Measurements from ENCODE around the gene BAG3.

BAG3 gene

DNA sequence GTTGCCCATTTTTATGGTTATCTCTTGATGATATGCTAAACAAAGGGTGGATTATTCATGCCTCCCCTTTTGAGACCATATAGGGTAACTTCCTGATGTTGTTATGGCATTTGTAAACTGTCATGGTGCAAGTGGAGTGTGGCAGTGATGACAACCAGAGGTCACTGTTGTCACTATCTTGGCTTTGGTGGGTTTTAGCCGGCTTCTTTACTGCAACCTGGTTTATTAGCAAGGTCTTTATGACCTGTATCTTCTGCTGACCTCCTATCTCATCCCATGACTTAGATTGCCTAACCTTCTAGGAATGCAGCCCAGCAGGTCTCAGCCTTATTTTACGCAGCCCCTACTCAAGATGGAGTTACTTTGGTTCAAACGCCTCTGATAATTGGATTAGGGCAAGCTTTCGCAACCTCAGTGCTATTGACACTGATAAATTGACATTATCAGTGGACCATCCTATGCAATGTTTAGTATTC lies 36.9 kb downstream of the BAG3 start:
- no peak for TF ChIP-seq Cebpa-rat (IDR thresholded peaks at IDR 0.05)
- peak overlapping the region; percentile 42 for H3K4me3 ChIP-seq
- H3K4me2 ChIP-seq: peak overlapping the region; percentile 83

GRCh38 chr10:119689016-119689580 lies 37.9 kb downstream of the BAG3 start:
- Histone ChIP-seq H3K27me3 (no peaks in the 10 kb centered on the region), H3K9me3 (no peaks in the 10 kb centered on the region), H3K4me3 (no peak overlapping the region), H3K4me1 (peaks cover 45% of the 10 kb centered on the region), H3K9ac (no peak overlapping the region), H3K27ac (peak overlapping the region; percentile 18; the same call in 1 of the 2 replicates), H3K36me3 (no peaks in the 10 kb centered on the region), H3K4me2 (peak overlapping the region; percentile 83), H4K20me1 (no peaks in the 10 kb centered on the region)
- TF ChIP-seq Cebpa-rat (IDR thresholded peaks at IDR 0.05): no peak

More for the DNA sequence above, 36.9 kb downstream of the BAG3 start:
- H3K9ac ChIP-seq: peak overlapping the region; percentile 66; the same call in 1 of the 2 replicates
- H3K27me3 ChIP-seq: no peaks in the 10 kb centered on the region
- peak overlapping the region; percentile 64 for H3K27ac ChIP-seq
- H3K9me3 ChIP-seq: no peaks in the 10 kb centered on the region
- no peaks in the 10 kb centered on the region for H4K20me1 ChIP-seq
- peaks cover 42% of the 10 kb centered on the region for H3K4me1 ChIP-seq
- H3K36me3 ChIP-seq: no peaks in the 10 kb centered on the region

DNA sequence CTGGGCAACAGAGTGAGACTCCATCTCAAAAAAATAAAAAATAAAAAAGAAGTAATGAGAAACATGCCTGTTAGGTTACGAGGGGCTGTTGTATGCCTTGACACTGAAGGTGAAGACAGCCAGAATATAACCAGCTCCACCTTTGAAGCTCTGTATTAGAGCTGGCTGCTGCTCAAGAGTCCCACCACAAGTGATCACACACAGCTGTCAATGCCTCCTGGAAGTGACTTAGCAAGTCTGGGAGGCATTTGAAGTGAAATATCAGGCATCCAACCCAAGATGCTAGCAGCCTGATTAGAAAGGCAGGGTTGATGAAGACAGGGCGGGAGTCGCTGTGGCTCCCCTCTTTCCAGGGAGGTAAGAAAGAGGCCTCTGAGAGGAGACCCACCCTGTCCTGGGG lies 40.5 kb downstream of the BAG3 start:
- Histone ChIP-seq H3K9ac (no peak overlapping the region), H3K36me3 (no peaks in the 10 kb centered on the region), H3K4me3 (no peak overlapping the region), H3K4me2 (no peak overlapping the region), H3K27me3 (no peaks in the 10 kb centered on the region), H4K20me1 (no peaks in the 10 kb centered on the region), H3K9me3 (peaks cover 25% of the 10 kb centered on the region), H3K27ac (no peak overlapping the region), H3K4me1 (peaks cover 42% of the 10 kb centered on the region)
- TF ChIP-seq Cebpa-rat (IDR thresholded peaks at IDR 0.05): no peak

- no peak overlapping the region for H3K27ac ChIP-seq
- H3K4me1 ChIP-seq: peaks cover 25% of the 10 kb centered on the region
- TF ChIP-seq Cebpa-rat (IDR thresholded peaks at IDR 0.05): no peak
- no peaks in the 10 kb centered on the region for H3K36me3 ChIP-seq
- no peaks in the 10 kb centered on the region for H4K20me1 ChIP-seq
- no peak overlapping the region for H3K4me3 ChIP-seq
- H3K4me2 ChIP-seq: peak overlapping the region; percentile 43
- peaks cover 35% of the 10 kb centered on the region for H3K9me3 ChIP-seq
- H3K9ac ChIP-seq: no peak overlapping the region
- no peaks in the 10 kb centered on the region for H3K27me3 ChIP-seq
These were observed 42.2 kb downstream of the BAG3 start for GRCh38 chr10:119693262-119693957.

- TF ChIP-seq Cebpa-rat (IDR thresholded peaks at IDR 0.05): no peak
- Histone ChIP-seq H3K4me2 (no peak overlapping the region), H4K20me1 (no peaks in the 10 kb centered on the region), H3K36me3 (no peaks in the 10 kb centered on the region), H3K4me3 (no peak overlapping the region), H3K4me1 (peaks cover 19% of the 10 kb centered on the region), H3K9ac (no peak overlapping the region), H3K9me3 (peaks cover 35% of the 10 kb centered on the region), H3K27me3 (no peaks in the 10 kb centered on the region), H3K27ac (no peak overlapping the region)
These were observed 43.4 kb downstream of the BAG3 start for GRCh38 chr10:119694608-119695007.

GRCh38 chr10:119700321-119700954 lies 49.3 kb downstream of the BAG3 start:
- H3K27me3 ChIP-seq: no peaks in the 10 kb centered on the region
- H3K4me1 ChIP-seq: peaks cover 64% of the 10 kb centered on the region
- no peaks in the 10 kb centered on the region for H3K36me3 ChIP-seq
- H3K4me2 ChIP-seq: peak overlapping the region; percentile 47
- H4K20me1 ChIP-seq: no peaks in the 10 kb centered on the region
- H3K9me3 ChIP-seq: peaks cover 23% of the 10 kb centered on the region
- H3K9ac ChIP-seq: no peak overlapping the region
- H3K4me3 ChIP-seq: no peak overlapping the region
- no peak for TF ChIP-seq Cebpa-rat (IDR thresholded peaks at IDR 0.05)
- peak overlapping the region; percentile 36; the same call in 1 of the 2 replicates for H3K27ac ChIP-seq

- H3K36me3 ChIP-seq: peaks cover 9% of the 10 kb centered on the region; the same call in 1 of the 2 replicates
- peak overlapping the region; percentile 91 for H3K27ac ChIP-seq
- peaks cover 19% of the 10 kb centered on the region for H3K9me3 ChIP-seq
- H3K4me1 ChIP-seq: peaks cover 78% of the 10 kb centered on the region
- H3K9ac ChIP-seq: no peak overlapping the region
- H4K20me1 ChIP-seq: no peaks in the 10 kb centered on the region
- TF ChIP-seq Cebpa-rat (IDR thresholded peaks at IDR 0.05): no peak
- no peak overlapping the region for H3K4me3 ChIP-seq
- H3K27me3 ChIP-seq: no peaks in the 10 kb centered on the region
- peak overlapping the region; percentile 89 for H3K4me2 ChIP-seq
These were observed 50.7 kb downstream of the BAG3 start for GRCh38 chr10:119701861-119702260.

DNA sequence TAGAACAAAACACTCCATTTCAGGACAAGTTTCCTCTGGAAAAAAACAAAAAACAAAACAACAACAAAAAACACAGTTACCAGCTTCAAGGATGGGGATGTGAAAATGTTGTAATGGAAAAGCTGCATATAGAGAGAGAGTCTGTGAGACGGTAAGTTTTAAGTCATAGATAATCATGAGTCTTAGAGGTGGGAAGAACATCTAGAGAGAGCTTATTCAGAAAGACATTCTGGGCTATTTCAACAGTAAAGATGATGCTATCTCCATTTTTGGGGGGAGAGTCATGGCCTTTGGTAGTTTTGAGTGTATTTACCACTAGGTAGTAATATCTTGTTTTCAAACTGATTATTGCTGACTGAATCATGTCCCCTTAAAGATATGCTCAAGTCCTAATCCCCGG lies 51.4 kb downstream of the BAG3 start:
- H3K9ac ChIP-seq: no peak overlapping the region
- no peak for TF ChIP-seq Cebpa-rat (IDR thresholded peaks at IDR 0.05)
- H3K4me3 ChIP-seq: no peak overlapping the region
- peak overlapping the region; percentile 91 for H3K27ac ChIP-seq
- H3K27me3 ChIP-seq: no peaks in the 10 kb centered on the region
- H3K4me1 ChIP-seq: peaks cover 86% of the 10 kb centered on the region
- peaks cover 11% of the 10 kb centered on the region; the same call in 1 of the 2 replicates for H3K36me3 ChIP-seq
- peak overlapping the region; percentile 89 for H3K4me2 ChIP-seq
- peaks cover 24% of the 10 kb centered on the region for H3K9me3 ChIP-seq
- no peaks in the 10 kb centered on the region for H4K20me1 ChIP-seq

DNA sequence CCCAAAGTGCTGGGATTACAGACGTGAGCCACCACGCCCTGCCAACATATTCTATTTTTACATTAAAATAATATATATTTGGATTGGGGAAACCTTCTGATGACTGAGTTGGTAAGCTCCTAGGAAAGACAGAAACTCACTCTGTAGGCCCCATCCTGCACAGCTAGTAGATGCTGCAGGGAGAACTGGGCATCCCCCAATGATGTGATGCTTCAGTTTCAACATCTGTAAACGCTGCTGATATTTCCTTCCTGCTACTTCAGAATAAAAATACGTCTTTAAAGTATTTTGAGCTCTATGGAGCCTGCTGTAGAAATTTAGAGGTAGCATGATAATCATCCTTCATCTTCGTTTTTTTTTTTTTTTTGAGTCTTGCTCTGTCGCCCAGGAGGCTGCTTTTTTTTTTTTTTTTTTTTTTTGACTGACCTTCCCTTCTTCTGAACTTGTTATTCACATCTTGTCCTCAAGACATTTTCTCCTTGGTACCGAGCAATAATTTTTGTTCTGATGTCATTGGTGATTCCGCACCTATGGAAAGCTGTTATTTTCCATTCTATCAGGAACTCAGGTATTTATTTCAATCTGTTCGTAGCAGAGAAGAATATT lies 52.8 kb downstream of the BAG3 start:
- Histone ChIP-seq H3K4me1 (peaks cover 100% of the 10 kb centered on the region), H4K20me1 (no peaks in the 10 kb centered on the region), H3K9me3 (peaks cover 21% of the 10 kb centered on the region), H3K27me3 (no peaks in the 10 kb centered on the region), H3K4me2 (peak overlapping the region; percentile 89), H3K27ac (peak overlapping the region; percentile 91), H3K4me3 (peak overlapping the region; percentile 61), H3K9ac (peak overlapping the region; percentile 77), H3K36me3 (peaks cover 11% of the 10 kb centered on the region; the same call in 1 of the 2 replicates)
- TF ChIP-seq Cebpa-rat (IDR thresholded peaks at IDR 0.05): no peak
